ENCODE measurements around the gene SAMD4A.

SAMD4A gene

DNA sequence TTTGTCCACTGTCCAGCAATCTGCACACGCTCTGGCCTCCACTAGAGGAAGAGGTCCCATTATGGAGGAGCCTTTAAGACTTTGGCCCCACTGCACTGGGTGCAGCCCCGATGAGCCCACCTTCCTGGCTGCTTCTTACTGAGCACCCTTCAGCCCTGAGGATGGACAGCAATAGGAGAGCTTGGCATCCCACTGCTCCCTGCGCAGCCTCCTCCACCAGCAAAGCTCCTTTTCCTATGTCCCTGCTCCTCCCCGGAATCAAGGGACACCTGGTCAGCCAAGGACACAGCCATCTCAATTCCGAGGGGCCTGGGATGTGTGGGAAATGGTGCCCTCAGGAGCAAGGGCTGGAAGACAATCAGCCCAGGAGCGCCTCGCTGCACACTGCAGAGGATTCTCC is 241.0 kb downstream of the SAMD4A start:
- no peak for DNase-seq

DNA sequence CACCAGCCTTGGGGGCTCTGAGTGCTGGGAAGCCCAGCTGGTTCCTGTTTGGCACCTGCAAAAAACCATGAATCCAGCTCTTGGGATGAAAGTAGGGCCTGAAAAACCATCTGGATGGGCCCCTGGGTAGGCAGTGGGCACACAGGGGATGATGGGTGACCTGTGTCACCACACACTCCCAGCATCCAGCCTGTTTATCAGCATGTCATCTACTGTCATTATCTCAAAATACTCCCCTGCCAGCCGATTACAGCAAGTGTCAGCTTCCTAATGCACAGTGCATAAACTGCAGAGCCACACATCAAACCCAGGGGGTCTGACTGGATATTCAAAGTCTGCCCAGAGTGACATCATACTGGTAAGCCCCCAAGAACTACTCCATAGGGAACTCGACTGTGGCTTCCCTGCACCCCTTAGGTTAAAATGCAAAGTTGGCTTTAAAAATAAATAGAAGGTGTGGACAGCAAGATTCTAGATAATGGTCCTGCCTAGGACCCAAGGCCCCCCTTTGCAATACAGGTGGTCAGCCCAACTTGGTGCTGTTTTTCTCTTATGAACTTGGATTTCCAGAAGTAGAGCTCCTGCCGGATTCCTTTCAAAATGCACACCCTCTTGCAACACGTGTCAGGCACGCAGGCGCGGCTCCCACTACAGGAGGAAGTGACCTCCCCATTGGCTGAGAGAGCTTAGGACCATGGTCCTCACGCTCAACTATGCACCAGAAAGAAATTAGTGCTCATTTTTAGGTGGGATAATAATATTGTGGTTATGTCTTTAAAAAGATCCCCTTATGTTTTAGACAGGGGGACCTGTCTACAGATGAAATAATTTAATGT is 241.6 kb downstream of the SAMD4A start:
- no peak for DNase-seq

DNA sequence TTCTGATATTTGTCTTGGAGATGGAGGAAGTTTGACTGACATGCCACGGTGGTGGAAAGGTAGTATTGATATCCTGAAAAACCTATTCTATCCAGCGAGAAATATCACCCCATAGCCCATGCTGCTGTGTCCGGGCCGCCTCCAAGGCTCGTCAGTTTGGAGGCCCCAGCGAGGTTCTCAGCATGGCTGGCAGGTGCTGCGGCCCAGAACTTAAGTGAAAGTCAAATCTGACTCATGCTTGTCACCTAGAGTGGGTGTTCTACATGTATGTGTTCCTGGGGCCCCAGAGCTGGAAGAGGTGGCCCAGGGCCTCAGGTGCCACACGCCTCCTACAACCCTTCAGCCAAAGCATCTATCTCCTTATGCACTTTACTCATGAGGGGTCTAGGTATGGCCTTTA is 242.8 kb downstream of the SAMD4A start:
- no peak for DNase-seq

DNA sequence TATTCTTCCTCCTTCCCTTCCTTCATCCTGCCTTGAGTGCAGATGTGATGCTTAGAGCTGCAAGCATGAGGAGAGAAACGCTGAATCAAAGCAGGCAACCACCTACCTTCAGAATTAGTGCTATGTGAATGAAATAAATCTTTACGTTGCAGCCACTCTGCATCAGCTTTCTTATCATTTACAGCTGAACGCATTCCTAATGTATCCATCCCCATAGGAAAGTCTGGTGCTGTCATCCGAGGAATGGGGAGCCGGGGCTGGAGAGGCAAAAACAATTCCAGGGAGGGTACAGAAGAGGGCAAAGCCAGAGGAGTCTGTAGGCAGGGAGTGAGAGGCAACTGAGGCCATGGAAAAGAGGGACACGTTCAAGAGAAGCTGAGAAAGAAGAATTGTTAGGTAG is 245.7 kb downstream of the SAMD4A start:
- DNase-seq, result no peak

DNA sequence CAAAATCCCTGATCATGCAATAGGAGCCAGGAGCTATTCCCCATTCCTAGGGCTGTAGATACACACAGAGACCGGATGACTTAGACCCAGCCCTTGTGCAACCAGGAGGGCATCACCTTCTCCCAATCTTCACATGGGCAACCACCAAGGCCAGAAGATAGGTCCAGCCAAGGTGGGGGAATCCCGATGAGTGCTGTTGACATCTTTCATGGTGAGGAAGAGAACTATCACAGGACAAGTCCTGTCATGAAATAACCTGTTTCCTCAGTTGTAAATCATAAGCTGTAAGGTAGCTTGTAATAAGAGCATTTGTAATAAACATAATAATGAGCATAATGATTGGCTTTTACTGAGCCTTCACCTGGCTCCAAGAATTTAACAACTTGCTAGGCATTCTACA is 246.2 kb downstream of the SAMD4A start:
- no peak for DNase-seq

DNA sequence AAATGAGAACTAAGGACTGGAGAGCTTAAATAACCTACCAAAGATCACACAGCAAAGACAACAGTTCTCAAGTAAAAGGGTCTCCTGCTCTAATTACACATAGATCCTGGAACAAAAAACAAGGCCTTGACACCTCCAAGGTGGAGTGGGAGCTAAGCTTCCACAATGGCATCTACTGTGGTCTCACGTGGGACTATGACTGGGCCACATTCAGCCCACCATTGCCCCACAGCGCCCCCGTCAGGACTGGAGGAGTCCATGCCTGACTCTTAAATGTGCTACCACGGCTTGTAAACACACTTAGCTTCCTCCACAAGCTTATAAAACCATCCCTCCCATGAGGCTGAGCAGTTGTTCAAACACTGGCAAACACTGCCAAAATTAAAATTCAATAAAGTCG is 247.1 kb downstream of the SAMD4A start:
- no peak for DNase-seq

DNA sequence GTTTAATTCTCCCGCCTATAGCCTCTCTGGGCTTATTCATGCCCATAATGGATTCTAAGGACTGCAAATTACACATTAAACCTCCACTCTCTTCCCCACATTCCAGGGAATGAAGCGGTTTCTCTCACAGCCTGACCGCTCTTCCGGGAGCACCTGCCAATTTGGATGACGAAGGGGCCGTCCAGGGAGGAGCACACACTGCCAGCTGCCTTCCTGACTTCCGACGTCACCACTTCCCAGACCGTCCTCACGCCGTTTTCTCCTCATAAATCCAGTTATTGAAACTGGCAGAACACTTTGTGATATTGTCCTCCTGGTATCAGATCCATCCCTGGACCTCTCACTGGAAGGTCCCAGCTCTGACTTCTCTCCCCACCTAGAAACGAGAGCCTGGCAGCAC is 248.1 kb downstream of the SAMD4A start:
- DNase-seq, result no peak

DNA sequence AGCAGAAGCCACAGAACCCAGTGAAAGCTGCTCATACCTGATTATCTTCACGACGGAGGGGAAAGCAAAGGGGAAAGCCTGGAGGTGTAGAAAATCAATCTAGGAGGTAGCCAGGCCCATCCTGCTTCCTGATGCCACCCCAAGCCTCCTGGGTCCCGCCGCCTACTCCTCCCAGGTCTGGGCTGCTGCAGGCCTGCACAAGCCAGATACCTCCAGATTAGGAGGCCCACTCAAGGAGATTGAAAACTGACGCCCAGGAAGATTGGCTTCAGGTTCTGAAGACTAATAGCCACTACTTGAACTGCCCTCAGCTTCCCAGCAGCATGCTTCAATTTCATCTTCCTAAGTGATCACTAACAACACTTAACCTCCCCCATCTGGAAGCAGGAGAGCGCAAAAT is 248.6 kb downstream of the SAMD4A start:
- no peak for DNase-seq

DNA sequence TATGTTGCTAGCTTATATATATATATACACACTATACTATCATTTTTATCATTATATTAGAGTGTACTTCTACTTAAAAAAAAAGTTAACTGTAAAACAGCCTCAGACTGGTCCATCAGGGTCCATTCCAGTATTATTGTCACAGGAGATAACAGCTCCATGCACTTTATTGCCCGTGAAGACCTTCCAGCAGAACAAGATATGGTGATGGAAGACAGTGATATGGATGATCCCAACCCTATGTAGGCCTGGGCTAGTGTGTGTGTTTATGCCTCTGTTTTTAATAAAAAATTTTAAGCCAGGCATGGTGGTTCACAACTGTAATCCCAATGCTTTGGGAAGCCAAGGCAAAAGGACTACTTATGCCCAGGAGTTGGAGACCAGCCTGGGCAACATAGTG is 249.5 kb downstream of the SAMD4A start:
- DNase-seq, result no peak

DNA sequence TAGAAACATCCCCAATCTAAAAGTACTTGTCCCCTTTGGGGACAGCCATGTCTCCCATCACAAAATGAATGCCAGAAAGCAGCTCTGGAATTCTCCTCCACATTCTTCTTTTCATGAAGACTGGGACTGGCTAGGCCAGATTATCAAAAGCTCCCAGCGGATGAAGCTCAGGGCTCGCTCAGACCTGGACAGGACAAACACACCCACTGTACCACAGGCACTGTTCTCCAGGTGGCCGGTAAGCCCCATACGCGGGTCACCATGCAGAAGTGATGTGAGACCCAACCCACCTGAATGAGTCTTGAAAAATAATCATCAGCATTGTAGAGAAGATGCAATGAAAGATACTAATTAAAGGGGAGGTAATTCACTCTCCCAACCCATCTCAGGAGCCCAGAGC is 250.6 kb downstream of the SAMD4A start:
- no peak for DNase-seq

DNA sequence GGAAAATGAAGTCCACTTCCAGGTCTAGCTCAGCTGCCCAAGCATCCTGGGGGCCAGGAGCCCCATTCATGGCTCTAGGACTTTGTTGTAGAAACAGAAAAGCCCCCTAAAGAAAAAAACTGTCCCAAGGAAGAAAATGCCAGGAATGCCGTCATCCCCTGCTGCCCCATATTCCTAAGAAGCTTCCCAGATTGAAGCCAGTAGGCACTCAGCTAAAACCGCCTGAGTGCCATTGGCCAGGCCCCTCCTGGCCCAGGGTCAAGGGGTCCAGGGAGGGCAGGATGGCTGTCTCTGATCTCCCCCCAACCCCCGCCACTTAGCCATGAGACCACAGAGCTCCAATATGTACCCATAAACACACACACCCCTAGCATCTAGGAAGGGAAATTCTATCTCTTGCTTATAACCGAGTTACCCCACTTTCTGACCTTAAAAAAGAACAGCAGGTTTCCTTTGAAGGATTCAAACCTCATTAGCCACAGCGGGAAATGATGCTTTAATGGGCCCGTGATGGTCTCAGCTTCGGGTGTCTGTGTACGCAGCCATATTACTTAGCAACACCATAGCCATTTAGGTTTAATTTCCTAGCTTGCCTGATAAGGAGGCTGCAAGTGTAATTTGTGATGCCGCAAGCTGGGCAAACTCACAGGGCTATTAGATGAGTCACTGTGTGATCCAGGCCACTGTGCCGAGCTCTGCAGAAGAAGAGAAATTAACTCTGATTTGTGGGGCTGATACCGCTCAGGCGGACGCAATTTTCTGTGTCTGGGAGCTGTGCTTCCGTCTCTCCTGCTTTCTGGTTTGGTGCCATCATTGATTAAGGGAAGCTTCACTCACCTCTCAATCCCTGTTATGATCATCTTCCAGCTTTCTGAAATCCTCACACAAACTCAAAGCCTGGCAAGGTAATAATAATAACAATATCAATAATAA is 251.5 kb downstream of the SAMD4A start:
- no peak for DNase-seq

DNA sequence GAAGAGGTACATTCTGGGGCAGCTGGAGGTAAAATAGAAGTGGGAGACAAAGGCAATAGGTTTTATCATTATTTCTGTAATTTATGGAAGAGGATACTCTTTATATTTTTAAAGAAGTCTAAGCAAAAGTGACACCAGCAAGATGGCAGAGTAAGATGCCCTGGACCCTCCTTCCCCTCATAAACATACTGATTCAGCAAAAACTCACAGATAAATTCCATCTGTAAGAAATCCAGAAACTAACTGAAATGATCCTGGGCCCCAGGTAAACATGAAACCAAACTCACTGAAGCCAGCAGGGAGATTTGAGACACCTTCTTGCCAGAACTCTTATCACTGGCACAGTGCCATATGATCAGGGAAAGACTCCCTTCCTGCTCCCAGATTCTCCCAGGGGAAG is 255.8 kb downstream of the SAMD4A start:
- no peak for DNase-seq

DNA sequence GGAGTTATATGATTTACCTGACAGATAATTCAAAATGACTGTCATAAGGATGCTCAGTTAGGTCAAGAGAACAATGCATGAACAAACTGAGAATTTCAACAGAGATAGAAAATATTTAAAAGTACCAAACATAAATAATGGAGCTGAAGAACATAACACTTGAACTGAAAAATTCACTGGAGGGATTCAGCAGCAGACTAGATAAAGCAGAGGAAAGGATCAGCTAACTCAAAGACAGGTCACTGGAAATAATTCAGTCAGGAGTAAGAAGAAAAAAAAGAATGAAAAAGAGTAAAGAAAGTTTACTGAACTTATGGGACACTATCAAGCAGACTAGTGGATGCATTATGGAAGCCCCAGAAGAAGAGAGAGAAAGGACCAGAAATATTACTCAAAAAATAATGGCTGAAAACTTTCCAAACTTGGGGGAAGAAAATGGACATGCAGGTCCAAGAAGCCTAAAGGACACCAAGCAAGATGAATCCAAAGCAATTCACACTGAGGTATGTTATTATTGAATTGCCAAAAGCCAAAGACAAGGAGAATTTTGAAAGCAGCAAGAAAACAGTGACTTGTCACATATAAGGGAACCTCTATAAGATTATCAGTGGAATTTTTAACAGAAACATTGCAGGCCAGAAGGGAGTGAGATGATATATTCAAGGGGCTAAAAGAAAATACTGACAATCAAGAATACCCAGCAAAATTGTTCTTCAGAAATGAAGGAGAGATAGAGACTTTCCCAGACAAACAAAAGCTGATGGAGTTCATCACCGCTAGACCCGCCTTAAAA is 257.0 kb downstream of the SAMD4A start:
- no peak for DNase-seq

DNA sequence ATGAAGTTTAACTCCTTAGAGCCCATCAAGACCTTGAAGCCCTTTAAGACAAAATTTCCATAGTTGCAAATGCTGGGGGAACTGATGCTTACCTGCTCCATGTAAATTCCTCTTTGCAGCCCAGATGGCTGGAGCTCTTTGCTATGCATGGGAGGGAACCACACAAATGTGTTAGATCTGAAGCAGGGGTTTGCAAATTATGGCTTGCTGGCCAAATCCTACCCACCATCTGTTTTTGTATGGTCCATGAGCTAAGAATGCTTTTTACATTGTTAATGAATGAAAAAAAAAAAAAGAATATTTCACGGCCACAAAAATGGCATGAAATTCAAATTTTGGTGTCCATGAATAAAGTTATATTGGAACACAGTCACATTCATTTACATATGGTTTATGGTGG is 261.1 kb downstream of the SAMD4A start:
- no peak for DNase-seq

DNA sequence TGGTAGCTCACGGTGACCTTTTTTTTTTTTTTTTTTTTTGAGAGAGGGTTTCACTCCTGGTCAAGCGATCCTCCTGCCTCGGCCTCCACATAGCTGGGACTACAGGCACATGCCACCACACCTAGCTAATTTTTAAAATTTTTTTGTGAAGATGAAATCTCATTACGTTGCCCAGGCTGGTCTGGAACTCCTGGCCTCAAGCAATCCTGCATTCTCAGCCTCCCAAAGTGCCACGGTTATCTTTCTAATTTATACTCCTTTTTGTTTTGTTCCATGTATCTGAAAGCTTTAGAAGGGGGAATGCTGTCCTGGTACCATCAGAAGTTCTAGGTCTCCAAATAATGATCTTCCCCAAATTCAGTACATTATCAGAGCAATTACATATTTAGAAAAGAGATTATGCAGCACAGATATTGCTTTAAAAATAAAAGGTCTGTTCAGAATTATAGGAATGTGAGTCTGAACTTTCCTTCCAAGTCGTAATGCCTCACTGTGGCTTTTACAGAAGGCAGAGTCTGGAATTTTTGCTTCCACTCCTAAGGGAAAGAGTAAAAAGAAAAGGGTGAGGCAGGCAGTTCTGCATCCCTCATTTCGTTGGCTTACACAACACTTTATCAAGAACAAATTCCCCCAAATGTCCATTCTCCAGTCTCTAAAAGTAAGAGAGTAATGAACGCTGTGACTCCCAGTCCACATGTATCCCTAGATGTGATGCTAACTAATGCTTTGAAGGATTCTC is 262.7 kb downstream of the SAMD4A start:
- no peak for DNase-seq

DNA sequence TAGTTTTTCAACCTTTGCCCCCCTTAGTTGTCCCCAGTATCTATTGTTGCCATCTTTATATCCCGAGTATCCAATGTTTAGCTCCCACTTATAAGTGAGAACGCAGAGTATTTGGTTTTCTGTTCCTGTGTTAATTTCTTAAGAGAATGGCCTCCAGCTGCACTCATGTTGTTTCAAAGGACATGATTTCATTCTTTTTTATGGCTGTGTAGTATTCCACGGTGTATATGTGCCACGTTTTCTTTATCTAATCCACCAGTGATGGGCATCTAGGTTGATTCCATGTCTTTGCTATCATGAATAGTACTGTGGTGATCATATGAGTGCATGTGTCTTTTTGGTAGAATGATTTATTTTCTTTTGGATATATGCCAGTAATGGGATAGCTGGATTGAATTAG is 263.7 kb downstream of the SAMD4A start:
- DNase-seq, result no peak

DNA sequence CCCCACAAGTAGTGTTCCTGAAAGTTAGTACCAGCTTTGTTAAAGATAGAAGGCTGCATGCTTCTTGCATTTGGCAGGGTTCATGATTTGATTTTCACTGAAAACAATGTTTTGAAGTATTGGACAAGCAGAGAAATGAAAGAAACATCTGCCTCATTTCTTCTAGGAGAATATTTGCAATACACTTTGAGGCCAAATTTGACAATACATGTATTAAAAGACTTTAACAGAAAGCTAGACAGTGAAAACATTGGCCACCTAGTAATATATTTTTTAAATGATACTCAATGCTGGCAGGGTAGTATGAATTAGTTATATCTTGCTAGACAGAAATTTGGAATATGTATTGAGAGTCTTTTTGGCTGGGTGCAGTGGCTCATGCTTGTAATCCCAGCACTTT is 267.2 kb downstream of the SAMD4A start:
- DNase-seq, result no peak

DNA sequence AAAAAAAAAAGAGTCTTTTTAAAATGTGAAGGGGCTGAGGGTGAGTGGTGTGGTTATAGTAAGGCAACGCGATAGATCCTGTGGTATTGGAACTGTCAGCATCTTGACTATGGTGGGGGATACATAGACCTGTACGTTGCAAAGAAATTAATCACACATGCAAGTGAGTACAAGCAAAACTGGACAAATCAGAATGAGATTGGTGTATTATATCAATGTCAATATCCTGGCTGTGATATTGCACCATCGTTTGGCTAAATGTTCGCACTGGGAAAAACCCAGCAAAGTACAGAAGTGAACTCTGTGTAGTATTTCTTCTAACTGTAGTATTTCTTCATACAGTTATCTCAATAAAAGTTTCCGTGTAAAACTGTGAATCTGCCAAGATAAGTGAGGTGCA is 267.8 kb downstream of the SAMD4A start:
- DNase-seq, result no peak

DNA sequence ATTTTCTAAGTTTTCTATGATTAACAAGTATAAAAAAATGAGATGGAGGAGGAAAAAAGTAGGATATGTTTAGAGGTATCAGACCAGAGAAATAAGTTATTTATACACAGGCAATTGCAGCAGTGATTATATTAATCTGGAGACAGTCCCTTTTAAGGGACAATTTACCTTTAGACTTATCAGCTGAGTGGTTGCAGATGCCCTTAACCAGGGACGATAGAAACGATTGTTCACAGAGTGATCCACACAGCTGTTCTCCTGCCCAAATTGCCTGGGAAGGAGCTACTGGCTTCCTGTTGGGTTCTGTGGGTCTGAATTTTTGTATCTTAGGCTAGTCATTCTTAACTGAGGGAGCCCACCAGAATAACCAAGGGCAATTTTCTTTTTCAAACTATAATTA is 269.3 kb downstream of the SAMD4A start:
- DNase-seq, result no peak

DNA sequence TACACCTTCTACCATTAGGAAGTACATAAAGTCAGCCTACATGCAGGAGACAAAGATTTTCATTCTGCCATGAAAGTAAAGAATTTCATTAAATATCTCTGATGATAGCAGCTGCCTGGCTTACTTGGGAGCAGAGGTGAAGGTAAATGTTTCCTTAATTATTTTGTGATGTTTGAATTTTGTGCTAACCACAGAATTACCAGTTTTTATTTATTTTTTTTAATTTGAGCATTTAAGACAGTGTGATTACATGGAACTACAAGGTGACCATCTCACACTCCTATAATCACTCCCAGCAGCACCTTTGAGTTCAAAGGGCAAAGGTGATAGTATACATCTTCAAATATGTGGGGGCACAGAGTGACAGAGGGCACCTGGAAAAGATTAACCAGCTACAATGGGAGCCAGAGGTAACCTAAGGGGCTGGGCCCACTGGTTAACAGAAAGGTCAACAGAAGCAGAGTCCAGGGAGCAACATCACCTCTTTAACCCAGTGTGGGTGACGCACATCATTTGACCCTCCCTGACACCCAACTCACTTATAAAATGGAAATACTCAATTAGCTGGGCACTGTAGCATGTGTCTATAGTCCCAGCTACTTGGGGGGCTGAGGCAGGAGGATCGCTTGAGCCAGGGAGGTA is 270.7 kb downstream of the SAMD4A start:
- DNase-seq, result no peak

DNA sequence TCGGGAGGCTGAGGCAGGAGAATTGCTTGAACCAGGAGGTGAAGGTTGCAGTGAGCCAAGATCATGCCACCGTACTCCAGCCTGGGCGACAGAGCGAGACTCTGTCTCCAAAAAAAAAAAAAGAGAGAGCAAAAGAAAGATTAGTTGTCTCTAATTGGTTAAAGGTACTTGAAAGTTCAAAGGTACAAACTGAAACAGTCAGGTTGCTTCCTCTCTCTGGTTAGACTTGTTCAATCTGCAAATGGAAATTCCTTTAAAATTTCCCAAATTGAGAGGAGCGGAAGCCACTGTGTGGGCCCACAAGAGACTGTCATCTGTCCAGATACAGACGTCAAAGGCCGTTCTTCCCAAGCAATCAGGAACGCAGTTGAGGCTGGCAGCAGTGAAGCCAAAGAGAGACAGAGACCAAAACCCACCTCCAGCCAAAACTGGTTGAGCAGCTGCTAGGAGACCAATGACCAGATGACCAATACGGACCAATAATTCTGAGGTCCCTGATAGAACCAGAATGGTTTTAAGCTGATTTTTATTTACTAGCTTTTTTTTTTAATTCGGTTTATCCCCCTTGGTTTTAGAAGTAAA is 272.1 kb downstream of the SAMD4A start:
- no peak for DNase-seq

DNA sequence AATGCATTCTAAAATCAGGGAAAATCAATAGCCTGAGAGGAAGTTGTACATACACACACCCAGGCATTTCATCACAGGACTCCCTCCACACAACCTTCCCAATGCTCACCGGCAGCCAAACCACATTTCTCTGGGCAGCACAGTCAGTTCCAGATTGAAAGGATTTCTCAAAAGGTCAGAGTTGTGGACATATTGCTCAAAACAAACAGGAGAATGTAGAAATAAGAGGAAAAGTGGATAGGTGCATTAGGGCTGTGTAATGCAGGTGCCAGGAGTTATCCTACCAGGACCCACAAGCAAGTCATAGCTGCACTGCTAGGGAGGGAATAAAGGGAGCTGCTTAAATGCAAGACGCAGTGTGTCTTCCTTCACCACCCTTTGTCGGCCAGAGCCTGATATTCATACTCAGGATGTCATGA is 272.8 kb downstream of the SAMD4A start:
- DNase-seq, result no peak
